Spleen (tissue), 11 donors: ENCODE data around the gene SLC5A11. TPM values are rescaled to one million over a fixed set of nuclear protein-coding genes. Genes with fewer than 3 reads are reported as not detected.

Experiments
- DNase-seq: peaks from one replicate; pipeline ENCODE4 v3.0.0-alpha.2; 2020
- H3K27ac ChIP-seq, 8 donors: fragments of 200-600 bp; sonication (generic) in 7 of 8; 1 replicate in 4 of 8; 2 replicates in 4 of 8; pipeline versions ENCODE4 v1.5.0 to v1.8.0; 2016 to 2021; ENCODE audit warnings: inconsistent platforms in 4 of 8, mild to moderate bottlenecking in 4 of 8, moderate library complexity in 1 of 8
- H3K27me3 ChIP-seq, 7 donors: fragments of 200-600 bp; sonication (generic) in 6 of 7; replicated peaks in 1 of 7; 1 replicate in 4 of 7; 2 replicates in 3 of 7; pipeline versions ENCODE4 v1.5.0 to v1.8.0; 2016 to 2021; ENCODE audit warnings: inconsistent platforms in 3 of 7, mild to moderate bottlenecking in 1 of 7
- H3K36me3 ChIP-seq, 6 donors: fragments of 200-600 bp; sonication (generic) in 5 of 6; 1 replicate in 4 of 6; 2 replicates in 2 of 6; pipeline versions ENCODE4 v1.5.0 to v1.8.0; 2016 to 2021; ENCODE audit warnings: inconsistent platforms in 2 of 6
- H3K4me1 ChIP-seq, 6 donors: fragments of 200-600 bp; sonication (generic) in 5 of 6; 1 replicate in 3 of 6; 2 replicates in 3 of 6; pipeline versions ENCODE4 v1.5.0 to v1.8.0; 2016 to 2021; ENCODE audit warnings: inconsistent platforms in 3 of 6
- H3K4me3 ChIP-seq, 8 donors: fragments of 200-600 bp; sonication (generic) in 7 of 8; 1 replicate in 4 of 8; 2 replicates in 4 of 8; pipeline versions ENCODE4 v1.5.0 to v1.8.0; 2016 to 2021; ENCODE audit warnings: inconsistent platforms in 4 of 8, mild to moderate bottlenecking in 4 of 8, moderate library complexity in 2 of 8
- H3K9me3 ChIP-seq, 8 donors: fragments of 200-600 bp; sonication (generic) in 7 of 8; 1 replicate in 4 of 8; 2 replicates in 4 of 8; pipeline versions ENCODE4 v1.5.0 to v1.8.0; 2016 to 2021; ENCODE audit warnings: inconsistent platforms in 4 of 8
- POLR2A ChIP-seq, 3 donors: fragments of 450-650 bp; IDR thresholded peaks; one replicate each; pipeline ENCODE4 v1.5.1; 2017; ENCODE audit warnings: antibody characterized with exemption in 3 of 3, mild to moderate bottlenecking in 1 of 3
- POLR2AphosphoS5 ChIP-seq, 3 donors: sonication (generic); formaldehyde crosslinking; IDR thresholded peaks; one replicate each; pipeline ENCODE4 v1.5.1; 2017; ENCODE audit warnings: antibody characterized with exemption in 3 of 3
- WGBS, 5 donors: extraction: QIAGEN DNeasy Blood & Tissue Kit in 3 of 5; methylation state at CpG; one replicate each; pipeline versions ENCODE4 v1.1.5 to v1.1.7; 2013 to 2018; 5-methylcytosine and 5-hydroxymethylcytosine counted together
- intact Hi-C: fragments of 100-400 bp; cut with DNase I; formaldehyde crosslinking; loops from one replicate; pipeline ENCODE4 v1.15.0; 2023; ENCODE audit warnings: low total_unique reads
- polyA plus RNA-seq, 3 donors: library from polyadenylated mRNA; stranded (reverse); fragments of 200-250 nt; gene quantifications; one replicate each; pipeline ENCODE4 v1.2.1, GENCODE V29; 2013
- total RNA-seq, 7 donors: library from RNA; depleted of rRNA in 3 of 7; stranded (reverse); fragments of >200 nt in 3 of 7; fragmentation: NEBNext Ultra II Directional in 4 of 7; extraction: Animal tissue kit (Norgen Biotek cat#: 25700) in 4 of 7; gene quantifications; one replicate each; pipeline versions ENCODE4 v1.1.0 to v1.2.1, GENCODE V29; 2016 to 2021
- TF ChIP-seq, protein P1 (sequence below), 11 experiments: fragments of 200-600 bp in 7 of 11; fragments of 450-650 bp in 4 of 11; sonication (generic) in 4 of 11; IDR thresholded peaks in 8 of 11; conservative IDR thresholded peaks in 3 of 11; 1 replicate in 7 of 11; 2 replicates in 4 of 11; pipeline versions ENCODE4 v1.4.0 to v1.8.0; 2016 to 2021; ENCODE audit warnings: antibody characterized with exemption in 11 of 11, inconsistent platforms in 4 of 11, mild to moderate bottlenecking in 1 of 11
- donor health status: healthy with polysubstance abuse.
- donor health status: DM: no; HTN: no; CAD: no; lungs with moderate emphysema.
- donor health status: DM: no; HTN: no; CAD: no.
- donor health status: Bipolar disorder and iron deficiency.
- donor health status: healthy.
- donor health status: DM: no; HTN: no; CAD: no.
- donor health status: DM: yes; HTN: yes; CAD: no.

Gene SLC5A11
- total and polyA plus RNA-seq, 10 donors, result 0.14 to 1.9 (median 0.46) TPM; not detected in 3

DNA sequence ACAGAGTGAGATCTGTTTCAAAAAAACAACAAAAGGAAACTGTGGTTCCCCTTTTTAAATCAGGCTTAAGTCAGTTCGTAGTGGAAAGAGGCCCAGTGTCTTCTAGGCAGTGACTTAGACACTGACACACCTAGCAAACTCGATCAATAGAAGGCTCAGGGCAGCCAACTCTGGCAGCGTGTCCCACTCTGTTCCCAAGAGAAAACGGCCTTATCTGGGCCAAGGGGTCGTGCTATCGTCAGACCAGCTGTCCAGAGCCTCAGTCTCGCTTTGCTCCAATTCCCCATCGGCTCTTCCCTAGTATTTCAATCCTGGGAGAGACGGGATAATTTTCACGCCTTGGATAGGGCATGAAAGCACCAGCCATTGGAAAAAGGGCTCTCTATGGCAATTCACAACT, 72.9 kb downstream of the SLC5A11 start:
- 86 to 89% (median 88%) methylated on average over 10 of the region's 10 CpGs for WGBS, 5 donors
- Histone ChIP-seq H3K27me3 (no peaks in the 10 kb centered on the region), H3K4me3 (no peak overlapping the region), H3K4me1 (peaks cover 0 to 15% (median 0%) of the 10 kb centered on the region in 6 donors), H3K9me3 (no peaks in the 10 kb centered on the region), H3K36me3 (peaks cover 0 to 76% (median 57%) of the 10 kb centered on the region in 6 donors), H3K27ac (peak overlapping the region in 1 of 8 donors; percentile 14)
- no peak for TF ChIP-seq POLR2AphosphoS5 (IDR thresholded peaks at IDR 0.05)
- TF ChIP-seq, protein P1, sequence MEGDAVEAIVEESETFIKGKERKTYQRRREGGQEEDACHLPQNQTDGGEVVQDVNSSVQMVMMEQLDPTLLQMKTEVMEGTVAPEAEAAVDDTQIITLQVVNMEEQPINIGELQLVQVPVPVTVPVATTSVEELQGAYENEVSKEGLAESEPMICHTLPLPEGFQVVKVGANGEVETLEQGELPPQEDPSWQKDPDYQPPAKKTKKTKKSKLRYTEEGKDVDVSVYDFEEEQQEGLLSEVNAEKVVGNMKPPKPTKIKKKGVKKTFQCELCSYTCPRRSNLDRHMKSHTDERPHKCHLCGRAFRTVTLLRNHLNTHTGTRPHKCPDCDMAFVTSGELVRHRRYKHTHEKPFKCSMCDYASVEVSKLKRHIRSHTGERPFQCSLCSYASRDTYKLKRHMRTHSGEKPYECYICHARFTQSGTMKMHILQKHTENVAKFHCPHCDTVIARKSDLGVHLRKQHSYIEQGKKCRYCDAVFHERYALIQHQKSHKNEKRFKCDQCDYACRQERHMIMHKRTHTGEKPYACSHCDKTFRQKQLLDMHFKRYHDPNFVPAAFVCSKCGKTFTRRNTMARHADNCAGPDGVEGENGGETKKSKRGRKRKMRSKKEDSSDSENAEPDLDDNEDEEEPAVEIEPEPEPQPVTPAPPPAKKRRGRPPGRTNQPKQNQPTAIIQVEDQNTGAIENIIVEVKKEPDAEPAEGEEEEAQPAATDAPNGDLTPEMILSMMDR (IDR thresholded peaks at IDR 0.05 in 8 of 11, conservative IDR thresholded peaks at IDR 0.05 in 3 of 11), result no peak
- no peak for TF ChIP-seq POLR2A (IDR thresholded peaks at IDR 0.05)
- intact Hi-C loops, result no loop called here
- peak; percentile 17 for DNase-seq

DNA sequence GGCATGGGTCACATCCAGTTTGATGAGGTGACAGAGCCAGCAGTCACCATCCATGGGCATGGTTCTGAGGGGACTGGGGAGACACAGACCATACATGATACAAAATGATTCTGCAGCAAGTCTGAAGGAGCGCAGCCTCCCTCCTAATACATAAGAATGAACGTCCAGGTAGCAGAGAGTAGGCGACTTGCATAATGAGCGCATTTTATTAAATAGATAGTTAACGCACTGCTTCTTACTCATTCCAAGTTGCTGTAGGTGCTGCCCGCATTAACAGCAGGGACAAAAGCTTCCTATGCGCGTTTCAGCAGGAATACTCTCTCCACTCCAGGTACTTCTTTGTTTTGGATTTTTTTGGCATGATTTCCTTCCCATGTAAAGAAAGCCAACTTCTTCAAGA, 73.8 kb downstream of the SLC5A11 start:
- H3K36me3 ChIP-seq, result peaks cover 0 to 85% (median 62%) of the 10 kb centered on the region in 6 donors
- WGBS, 5 donors, result 94 to 98% (median 95%) methylated on average over 8 of the region's 8 CpGs
- intact Hi-C loops, result no loop called here

DNA sequence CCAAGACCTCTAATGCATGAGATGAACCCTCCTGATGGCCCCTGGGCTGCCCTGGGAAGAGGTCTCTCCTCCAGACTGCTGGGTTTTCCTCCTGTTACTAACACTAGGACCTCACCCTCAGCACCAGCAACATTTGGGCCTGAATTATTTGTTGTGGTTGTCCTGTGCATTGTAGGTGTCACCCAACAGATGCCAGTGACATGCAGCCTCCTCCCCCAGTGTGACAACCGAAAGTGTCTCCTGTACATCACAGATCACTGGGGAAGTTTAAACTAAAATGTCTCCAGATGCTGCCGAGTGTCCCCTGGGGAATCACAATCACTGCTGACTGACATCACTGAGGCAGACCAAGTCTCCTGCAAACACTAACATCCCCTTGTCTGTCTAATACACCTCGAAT, 74.8 kb downstream of the SLC5A11 start:
- Histone ChIP-seq H3K36me3 (peaks cover 0 to 94% (median 69%) of the 10 kb centered on the region in 6 donors), H3K4me1 (peaks cover 0 to 15% (median 0%) of the 10 kb centered on the region in 6 donors), H3K4me3 (no peak overlapping the region), H3K27me3 (no peaks in the 10 kb centered on the region), H3K9me3 (no peaks in the 10 kb centered on the region), H3K27ac (peak overlapping the region in 1 of 8 donors; percentile 56)
- intact Hi-C loops, result no loop called here
- WGBS, 5 donors, result 86 to 92% (median 90%) methylated on average over 3 of the region's 3 CpGs
- peak; percentile 31 for DNase-seq
- TF ChIP-seq POLR2AphosphoS5 (IDR thresholded peaks at IDR 0.05) (no peak), POLR2A (IDR thresholded peaks at IDR 0.05) (no peak)
- TF ChIP-seq, protein P1 (IDR thresholded peaks at IDR 0.05 in 8 of 11, conservative IDR thresholded peaks at IDR 0.05 in 3 of 11), result no peak

More for the DNA sequence above, 73.8 kb downstream of the SLC5A11 start:
- peak; percentile 15 for DNase-seq
- H3K27me3 ChIP-seq, result no peaks in the 10 kb centered on the region
- H3K4me1 ChIP-seq, result peaks cover 0 to 15% (median 0%) of the 10 kb centered on the region in 6 donors
- no peak overlapping the region for H3K4me3 ChIP-seq
- H3K9me3 ChIP-seq, result no peaks in the 10 kb centered on the region
- TF ChIP-seq POLR2A (IDR thresholded peaks at IDR 0.05), result no peak
- TF ChIP-seq POLR2AphosphoS5 (IDR thresholded peaks at IDR 0.05), result no peak
- TF ChIP-seq, protein P1 (IDR thresholded peaks at IDR 0.05 in 8 of 11, conservative IDR thresholded peaks at IDR 0.05 in 3 of 11), result no peak
- H3K27ac ChIP-seq, result no peak overlapping the region

DNA sequence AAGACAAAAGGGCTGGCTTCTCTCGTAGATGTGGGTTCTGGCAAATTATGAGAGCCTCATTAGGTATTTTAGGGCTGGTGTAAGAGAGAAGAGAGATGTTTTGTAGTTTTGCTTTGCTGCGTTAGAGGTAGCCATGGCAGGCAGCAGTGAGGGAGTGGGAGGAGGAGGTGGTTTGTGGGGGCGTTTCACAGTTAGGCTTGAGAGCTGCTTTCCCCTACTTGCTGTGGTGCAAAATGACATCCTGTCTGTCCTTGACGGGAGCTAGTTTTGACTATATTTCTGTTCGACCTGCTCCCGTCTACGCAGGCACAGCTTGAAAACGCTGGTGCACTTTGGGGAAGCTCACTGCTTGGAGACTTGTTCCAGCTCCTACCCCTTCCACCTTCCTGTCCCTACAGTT, 75.5 kb downstream of the SLC5A11 start:
- intact Hi-C loops, result no loop called here
- no peak overlapping the region for H3K4me3 ChIP-seq
- peaks cover 0 to 95% (median 74%) of the 10 kb centered on the region in 6 donors for H3K36me3 ChIP-seq
- peaks cover 0 to 15% (median 0%) of the 10 kb centered on the region in 6 donors for H3K4me1 ChIP-seq
- H3K27ac ChIP-seq, result peak overlapping the region in 3 of 8 donors; percentile 2 to 56 (median 6)
- 71 to 83% (median 78%) methylated on average over 8 of the region's 8 CpGs for WGBS, 5 donors
- TF ChIP-seq POLR2A (IDR thresholded peaks at IDR 0.05) (no peak), POLR2AphosphoS5 (IDR thresholded peaks at IDR 0.05) (peak in 1 of 3 donors; percentile 9)
- TF ChIP-seq, protein P1 (IDR thresholded peaks at IDR 0.05 in 8 of 11, conservative IDR thresholded peaks at IDR 0.05 in 3 of 11), result no peak
- no peaks in the 10 kb centered on the region for H3K27me3 ChIP-seq
- DNase-seq, result no peak
- H3K9me3 ChIP-seq, result no peaks in the 10 kb centered on the region
